Gastroesophageal sphincter (tissue), 4 donors: Measurements from ENCODE around the gene SF1. TPM values are rescaled to one million over a fixed set of nuclear protein-coding genes. Genes with fewer than 3 reads are reported as not detected.

ENCODE experiments used
- ATAC-seq: fragments of 150-250 bp; one replicate; pipeline ENCODE4 v1.9.1; 2016; ENCODE audit warnings: mild to moderate bottlenecking, moderate library complexity
- H3K27ac ChIP-seq, 4 donors: fragments of 200-600 bp; sonication (generic) in 3 of 4; 1 replicate in 3 of 4; 2 replicates in 1 of 4; pipeline ENCODE4 v1.5.1; 2016 to 2019
- H3K27me3 ChIP-seq: fragments of 200-600 bp; sonication (generic); one replicate; pipeline ENCODE4 v1.5.1; 2019
- H3K36me3 ChIP-seq, 2 donors: fragments of 200-600 bp; sonication (generic); one replicate each; pipeline ENCODE4 v1.5.1; 2019; ENCODE audit warnings: control low read depth in 1 of 2
- H3K4me1 ChIP-seq, 3 donors: fragments of 200-600 bp; sonication (generic); 1 replicate in 2 of 3; 2 replicates in 1 of 3; pipeline ENCODE4 v1.5.1; 2016 to 2019; ENCODE audit warnings: control low read depth in 2 of 3
- H3K4me3 ChIP-seq, 2 donors: fragments of 200-600 bp; sonication (generic); one replicate each; pipeline ENCODE4 v1.5.1; 2019; ENCODE audit warnings: mild to moderate bottlenecking in 1 of 2, moderate library complexity in 1 of 2
- H3K9me3 ChIP-seq, 3 donors: fragments of 200-600 bp; sonication (generic); one replicate each; pipeline ENCODE4 v1.5.1; 2017 to 2019; ENCODE audit warnings: control low read depth in 2 of 3
- CTCF ChIP-seq, 4 experiments: fragments of 200-600 bp in 2 of 4; fragments of 450-650 bp in 2 of 4; sonication (generic) in 1 of 4; IDR thresholded peaks; one replicate each; pipeline ENCODE4 v1.5.1; 2017 to 2019; ENCODE audit warnings: antibody characterized with exemption in 4 of 4, mild to moderate bottlenecking in 2 of 4, moderate library complexity in 2 of 4
- EP300 ChIP-seq: sonication (generic); formaldehyde crosslinking; IDR thresholded peaks from one replicate; pipeline ENCODE4 v1.6.1; 2017; ENCODE audit warnings: antibody characterized with exemption, mild to moderate bottlenecking
- POLR2A ChIP-seq, 2 donors: fragments of 450-650 bp; IDR thresholded peaks; one replicate each; pipeline ENCODE4 v1.6.1; 2017; ENCODE audit warnings: antibody characterized with exemption in 2 of 2, mild to moderate bottlenecking in 2 of 2, moderate library complexity in 1 of 2
- POLR2AphosphoS5 ChIP-seq: sonication (generic); formaldehyde crosslinking; IDR thresholded peaks from one replicate; pipeline ENCODE4 v1.6.1; 2017; ENCODE audit warnings: antibody characterized with exemption
- WGBS, 2 donors: methylation state at CpG; one replicate each; pipeline ENCODE4 v1.1.5; 2018; ENCODE audit warnings: low coverage in 1 of 2; 5-methylcytosine and 5-hydroxymethylcytosine counted together
- total RNA-seq, 4 donors: library from RNA; depleted of rRNA; stranded (reverse); fragments of >200 nt; gene quantifications; one replicate each; pipeline ENCODE4 v1.1.0, GENCODE V29; 2016

SF1 gene
- total RNA-seq, 4 donors from 2014 or later = 187 to 314 (median 253) TPM

GRCh38 chr11:64720167-64720566 is 58.2 kb downstream of the SF1 start:
- no peaks in the 10 kb centered on the region for H3K36me3 ChIP-seq
- 64 to 67% methylated on average over 3 to 5 of the region's 9 CpGs for WGBS, 2 donors
- no peak overlapping the region for H3K4me3 ChIP-seq
- H3K27ac ChIP-seq = no peak overlapping the region
- H3K27me3 ChIP-seq = peaks cover 79% of the 10 kb centered on the region
- TF ChIP-seq EP300 (no peak), CTCF (IDR thresholded peaks at IDR 0.05) (no peak), POLR2A (IDR thresholded peaks at IDR 0.05) (no peak), POLR2AphosphoS5 (no peak)
- H3K4me1 ChIP-seq = peaks cover 0 to 8% (median 4%) of the 10 kb centered on the region in 3 donors
- ATAC-seq = no peak
- H3K9me3 ChIP-seq = no peaks in the 10 kb centered on the region

- TF ChIP-seq POLR2A (IDR thresholded peaks at IDR 0.05) = no peak
- TF ChIP-seq CTCF (IDR thresholded peaks at IDR 0.05) = no peak
- no peak for TF ChIP-seq POLR2AphosphoS5
- no peak for TF ChIP-seq EP300
- Histone ChIP-seq H3K27ac (no peak overlapping the region), H3K36me3 (no peaks in the 10 kb centered on the region), H3K27me3 (peaks cover 86% of the 10 kb centered on the region), H3K9me3 (no peaks in the 10 kb centered on the region), H3K4me1 (peaks cover 0 to 8% (median 4%) of the 10 kb centered on the region in 3 donors), H3K4me3 (no peak overlapping the region)
- no peak for ATAC-seq
- 87 to 88% methylated on average over 4 of the region's 10 CpGs for WGBS, 2 donors
Measured at GRCh38 chr11:64719406-64719805, 58.9 kb downstream of the SF1 start.

- Histone ChIP-seq H3K27me3 (peaks cover 93% of the 10 kb centered on the region), H3K4me3 (no peak overlapping the region), H3K27ac (no peak overlapping the region), H3K9me3 (no peaks in the 10 kb centered on the region), H3K4me1 (peaks cover 0 to 7% (median 4%) of the 10 kb centered on the region in 3 donors), H3K36me3 (no peaks in the 10 kb centered on the region)
- TF ChIP-seq EP300 (no peak), POLR2AphosphoS5 (no peak), CTCF (IDR thresholded peaks at IDR 0.05) (no peak), POLR2A (IDR thresholded peaks at IDR 0.05) (no peak)
- WGBS, 2 donors = 59 to 100% methylated on average over 1 to 4 of the region's 4 CpGs
- no peak for ATAC-seq
Measured at GRCh38 chr11:64718780-64719124, 59.6 kb downstream of the SF1 start.

GRCh38 chr11:64718084-64718779 is 60.1 kb downstream of the SF1 start:
- Histone ChIP-seq H3K4me1 (peaks cover 0 to 7% (median 0%) of the 10 kb centered on the region in 3 donors), H3K27me3 (peaks cover 98% of the 10 kb centered on the region), H3K4me3 (no peak overlapping the region), H3K36me3 (no peaks in the 10 kb centered on the region), H3K27ac (no peak overlapping the region), H3K9me3 (no peaks in the 10 kb centered on the region)
- 75 to 100% methylated on average over 2 to 9 of the region's 15 CpGs for WGBS, 2 donors
- TF ChIP-seq POLR2AphosphoS5 = no peak
- no peak for TF ChIP-seq POLR2A (IDR thresholded peaks at IDR 0.05)
- TF ChIP-seq EP300 = no peak
- TF ChIP-seq CTCF (IDR thresholded peaks at IDR 0.05) = no peak
- no peak for ATAC-seq

- TF ChIP-seq POLR2A (IDR thresholded peaks at IDR 0.05) (no peak), EP300 (no peak), CTCF (IDR thresholded peaks at IDR 0.05) (no peak), POLR2AphosphoS5 (no peak)
- Histone ChIP-seq H3K27ac (no peak overlapping the region), H3K36me3 (no peaks in the 10 kb centered on the region), H3K27me3 (peaks cover 100% of the 10 kb centered on the region), H3K9me3 (no peaks in the 10 kb centered on the region), H3K4me3 (no peak overlapping the region), H3K4me1 (peaks cover 0 to 17% (median 0%) of the 10 kb centered on the region in 3 donors)
- no peak for ATAC-seq
- 100% methylated on average over 1 of the region's 4 CpGs; no CpG with 5 or more reads in 1 of the 2 donors for WGBS, 2 donors
Measured at GRCh38 chr11:64717268-64717578, 61.1 kb downstream of the SF1 start.
